Measurements from ENCODE around the gene C2orf74. TPM values are rescaled to one million over a fixed set of nuclear protein-coding genes. Genes with fewer than 3 reads are reported as not detected.
"Not testable (repeated sequence)": the region's sequence is repeated elsewhere in the genome, so short reads cannot be mapped to it uniquely, and the experiment has no call there.

C2orf74 gene
- polyA plus RNA-seq, 3 donors = 3.0 to 18.2 (median 12.0) TPM

- H3K4me3 Mint-ChIP-seq = no peak overlapping the region
- H3K27ac Mint-ChIP-seq = peak overlapping the region in 2 of 7 donors; percentile 20 to 47
- Histone ChIP-seq H2AFZ (ENCODE audit: insufficient read depth, low read depth, low read length, poor library complexity, severe bottlenecking) (no peak overlapping the region), H3K9ac (ENCODE audit: insufficient read depth, low read length, poor library complexity, severe bottlenecking) (no peak overlapping the region), H3K4me2 (replicated peaks; ENCODE audit: extremely low read depth, low read length, poor library complexity, severe bottlenecking) (no peak overlapping the region), H3K9me3 (replicated peaks in 1 of 2; ENCODE audit: control insufficient read depth in 1 of 2, insufficient read depth in 1 of 2, low read length in 2 of 2) (peaks cover 7 to 9% of the 10 kb centered on the region in 2 donors), H3K36me3 (replicated peaks in 1 of 2; ENCODE audit: control insufficient read depth in 1 of 2, insufficient read depth in 2 of 2, low read length in 2 of 2) (peaks cover 0 to 6% of the 10 kb centered on the region in 2 donors), H4K20me1 (ENCODE audit: insufficient read depth, low read length) (no peaks in the 10 kb centered on the region), H3K4me1 (ENCODE audit: control insufficient read depth in 1 of 2, insufficient read depth in 2 of 2, low read length in 2 of 2) (peaks cover 8% of the 10 kb centered on the region in 2 donors), H3K27me3 (ENCODE audit: control insufficient read depth in 2 of 2, insufficient read depth in 2 of 2, low read length in 2 of 2) (no peaks in the 10 kb centered on the region), H3K4me3 (replicated peaks in 1 of 3; ENCODE audit: low read depth in 2 of 3, low read length in 3 of 3) (no peak overlapping the region), H3K79me2 (ENCODE audit: insufficient read depth, low read length) (no peaks in the 10 kb centered on the region), H3K27ac (ENCODE audit: low read depth in 1 of 2, low read length in 2 of 2) (no peak overlapping the region)
- H3K36me3 Mint-ChIP-seq = peaks cover 45 to 48% of the 10 kb centered on the region in 2 donors
- 95% methylated on average over 4 of the region's 5 CpGs for WGBS (ENCODE audit: insufficient coverage)
- H3K27me3 Mint-ChIP-seq (ENCODE audit: low read depth in 3 of 3) = peaks cover 0 to 2% (median 0%) of the 10 kb centered on the region in 3 donors
- no peak for DNase-seq
- intact Hi-C loops (cut with micrococcal nuclease) = no loop called here
- H3K4me1 Mint-ChIP-seq = peaks cover 20% of the 10 kb centered on the region
- TF ChIP-seq CTCF (IDR thresholded peaks at IDR 0.05) = no peak
- H3K9me3 Mint-ChIP-seq = peaks cover 4 to 10% (median 9%) of the 10 kb centered on the region in 7 donors
Observed at GRCh38 chr2:61162721-61163120, 733 bp downstream of the C2orf74 start.

- Mint-ChIP-seq H3K27ac (peak overlapping the region in 2 of 7 donors; percentile 18 to 21), H3K36me3 (peaks cover 39 to 48% of the 10 kb centered on the region in 2 donors)
- H3K4me3 Mint-ChIP-seq; DNase-seq; H3K4me2 ChIP-seq (replicated peaks; ENCODE audit: extremely low read depth, low read length, poor library complexity, severe bottlenecking); H3K9me3 ChIP-seq (replicated peaks in 1 of 2; ENCODE audit: control insufficient read depth in 1 of 2, insufficient read depth in 1 of 2, low read length in 2 of 2); H3K36me3 ChIP-seq (replicated peaks in 1 of 2; ENCODE audit: control insufficient read depth in 1 of 2, insufficient read depth in 2 of 2, low read length in 2 of 2); H3K4me1 ChIP-seq (ENCODE audit: control insufficient read depth in 1 of 2, insufficient read depth in 2 of 2, low read length in 2 of 2); intact Hi-C loops (cut with micrococcal nuclease); H2AFZ ChIP-seq (ENCODE audit: insufficient read depth, low read depth, low read length, poor library complexity, severe bottlenecking); H3K27ac ChIP-seq (ENCODE audit: low read depth in 1 of 2, low read length in 2 of 2); H3K9me3 Mint-ChIP-seq; H3K79me2 ChIP-seq (ENCODE audit: insufficient read depth, low read length); H3K27me3 Mint-ChIP-seq (ENCODE audit: low read depth in 3 of 3); H3K4me3 ChIP-seq (replicated peaks in 1 of 3; ENCODE audit: low read depth in 2 of 3, low read length in 3 of 3); H3K4me1 Mint-ChIP-seq; H4K20me1 ChIP-seq (ENCODE audit: insufficient read depth, low read length); H3K27me3 ChIP-seq (ENCODE audit: control insufficient read depth in 2 of 2, insufficient read depth in 2 of 2, low read length in 2 of 2); H3K9ac ChIP-seq (ENCODE audit: insufficient read depth, low read length, poor library complexity, severe bottlenecking): not testable (repeated sequence)
- WGBS (ENCODE audit: insufficient coverage) = 100% methylated on average over 5 of the region's 7 CpGs
Observed at GRCh38 chr2:61165082-61165481, 3.1 kb downstream of the C2orf74 start.
